Measurements from ENCODE around the gene ST8SIA6. TPM values are rescaled to one million over a fixed set of nuclear protein-coding genes. Genes with fewer than 3 reads are reported as not detected.

Gene ST8SIA6
- total and polyA plus RNA-seq, 9 of the 15 experiments (the other 6 are each of a cell fraction or from before 2014, with no cell fraction given) = 0.69 to 6.7 (median 5.0) TPM

GRCh38 chr10:17348501-17349349 is 105.7 kb downstream of the ST8SIA6 start (continued):
- no peak for TF ChIP-seq RERE (CRISPR knock-in tag; IDR thresholded peaks at IDR 0.05; ENCODE audit: borderline replicate concordance)
- peak; percentile 47 for TF ChIP-seq DPF2 (IDR thresholded peaks at IDR 0.05)
- peak; percentile 97 for TF ChIP-seq PRDM10 (IDR thresholded peaks at IDR 0.05; ENCODE audit: partially characterized antibody)
- peak; percentile 42 for TF ChIP-seq EP400 (IDR thresholded peaks at IDR 0.05)
- 0 out of 2 replicates have a peak, but pooled peaks have one; percentile 26 for TF ChIP-seq VEZF1 (CRISPR knock-in tag; IDR thresholded peaks at IDR 0.05)
- 0 out of 2 replicates have a peak, but pooled peaks have one; percentile 33 for TF ChIP-seq ETV5 (CRISPR knock-in tag; IDR thresholded peaks at IDR 0.05; ENCODE audit: low read depth)
- TF ChIP-seq CBFA2T2 (conservative IDR thresholded peaks at IDR 0.05) = 0 out of 2 replicates have a peak, but pooled peaks have one; percentile 20
- no peak for TF ChIP-seq ZSCAN32 (CRISPR knock-in tag; IDR thresholded peaks at IDR 0.05)

Measured in K562 (cell line).